ENCODE data around the gene TAP1. TPM values are rescaled to one million over a fixed set of nuclear protein-coding genes. Genes with fewer than 3 reads are reported as not detected.

The TAP1 gene
- total and polyA plus RNA-seq, 2 of the 4 experiments (the other 2 are of a cell fraction): 20.1 to 27.6 TPM

DNA sequence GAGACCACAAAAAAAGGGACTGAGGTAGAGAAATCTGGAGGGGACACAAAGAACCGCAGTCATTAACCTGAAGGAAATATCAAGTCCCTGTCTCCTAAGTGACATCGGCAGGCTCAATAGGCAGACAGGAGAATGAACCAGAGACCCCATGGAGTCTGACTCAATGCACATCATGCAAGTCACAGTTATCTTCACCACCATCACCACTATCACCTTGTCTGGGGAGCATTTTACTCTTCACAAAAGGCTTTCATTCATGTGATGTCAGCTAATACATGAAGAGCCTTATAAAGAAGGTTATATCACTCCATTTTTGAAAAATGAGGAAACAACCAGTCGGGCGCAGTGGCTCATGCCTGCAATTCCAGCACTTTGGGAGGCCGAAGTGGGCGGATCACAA, 4.4 kb downstream of the TAP1 start:
- no TSS peak for BruUV-seq (replicated peaks)
- peaks cover 4% of the 10 kb centered on the region for H3K4me1 ChIP-seq (ENCODE audit: control insufficient read depth, insufficient read depth, low read length)
- H3K14ac ChIP-seq (replicated peaks; ENCODE audit: low read depth, low read length): no peak overlapping the region
- CTCF ChIA-PET: no interaction called here
- no peaks in the 10 kb centered on the region for H3K27me3 ChIP-seq (ENCODE audit: control insufficient read depth, insufficient read depth, low read length)
- TF ChIP-seq BHLHE40 (IDR thresholded peaks at IDR 0.05; ENCODE audit: low read depth, low read length): no peak
- no peak for TF ChIP-seq RCOR1 (IDR thresholded peaks at IDR 0.05; ENCODE audit: insufficient replicate concordance, low read length)
- TF ChIP-seq, protein P1, sequence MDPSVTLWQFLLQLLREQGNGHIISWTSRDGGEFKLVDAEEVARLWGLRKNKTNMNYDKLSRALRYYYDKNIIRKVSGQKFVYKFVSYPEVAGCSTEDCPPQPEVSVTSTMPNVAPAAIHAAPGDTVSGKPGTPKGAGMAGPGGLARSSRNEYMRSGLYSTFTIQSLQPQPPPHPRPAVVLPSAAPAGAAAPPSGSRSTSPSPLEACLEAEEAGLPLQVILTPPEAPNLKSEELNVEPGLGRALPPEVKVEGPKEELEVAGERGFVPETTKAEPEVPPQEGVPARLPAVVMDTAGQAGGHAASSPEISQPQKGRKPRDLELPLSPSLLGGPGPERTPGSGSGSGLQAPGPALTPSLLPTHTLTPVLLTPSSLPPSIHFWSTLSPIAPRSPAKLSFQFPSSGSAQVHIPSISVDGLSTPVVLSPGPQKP (IDR thresholded peaks at IDR 0.05; ENCODE audit: borderline replicate concordance, low read depth, low read length): no peak
- no peak for TF ChIP-seq MXI1 (IDR thresholded peaks at IDR 0.05; ENCODE audit: borderline replicate concordance, low read depth, low read length)
- TF ChIP-seq MAFK (IDR thresholded peaks at IDR 0.05; ENCODE audit: low read depth, low read length): no peak
- no peak for TF ChIP-seq RAD21 (IDR thresholded peaks at IDR 0.05; ENCODE audit: low read length)
- TF ChIP-seq SMC3 (IDR thresholded peaks at IDR 0.05; ENCODE audit: low read depth, low read length): no peak
- TF ChIP-seq POLR2A (IDR thresholded peaks at IDR 0.05; ENCODE audit: low read depth, low read length): no peak
- no peak for TF ChIP-seq NFE2L2 (IDR thresholded peaks at IDR 0.05; ENCODE audit: low read depth, low read length)
- TF ChIP-seq, protein P2, sequence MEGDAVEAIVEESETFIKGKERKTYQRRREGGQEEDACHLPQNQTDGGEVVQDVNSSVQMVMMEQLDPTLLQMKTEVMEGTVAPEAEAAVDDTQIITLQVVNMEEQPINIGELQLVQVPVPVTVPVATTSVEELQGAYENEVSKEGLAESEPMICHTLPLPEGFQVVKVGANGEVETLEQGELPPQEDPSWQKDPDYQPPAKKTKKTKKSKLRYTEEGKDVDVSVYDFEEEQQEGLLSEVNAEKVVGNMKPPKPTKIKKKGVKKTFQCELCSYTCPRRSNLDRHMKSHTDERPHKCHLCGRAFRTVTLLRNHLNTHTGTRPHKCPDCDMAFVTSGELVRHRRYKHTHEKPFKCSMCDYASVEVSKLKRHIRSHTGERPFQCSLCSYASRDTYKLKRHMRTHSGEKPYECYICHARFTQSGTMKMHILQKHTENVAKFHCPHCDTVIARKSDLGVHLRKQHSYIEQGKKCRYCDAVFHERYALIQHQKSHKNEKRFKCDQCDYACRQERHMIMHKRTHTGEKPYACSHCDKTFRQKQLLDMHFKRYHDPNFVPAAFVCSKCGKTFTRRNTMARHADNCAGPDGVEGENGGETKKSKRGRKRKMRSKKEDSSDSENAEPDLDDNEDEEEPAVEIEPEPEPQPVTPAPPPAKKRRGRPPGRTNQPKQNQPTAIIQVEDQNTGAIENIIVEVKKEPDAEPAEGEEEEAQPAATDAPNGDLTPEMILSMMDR (conservative IDR thresholded peaks at IDR 0.05; ENCODE audit: low read depth, low read length): no peak
- TF ChIP-seq CEBPB (IDR thresholded peaks at IDR 0.05; ENCODE audit: low read depth, low read length): no peak
- no peak for TF ChIP-seq MAZ (IDR thresholded peaks at IDR 0.05; ENCODE audit: borderline replicate concordance, low read depth, low read length)
- TF ChIP-seq RFX5 (IDR thresholded peaks at IDR 0.05; ENCODE audit: low read depth, low read length): no peak
- TF ChIP-seq FOS (IDR thresholded peaks at IDR 0.05; ENCODE audit: low read depth, low read length): no peak
- TF ChIP-seq, protein P3, sequence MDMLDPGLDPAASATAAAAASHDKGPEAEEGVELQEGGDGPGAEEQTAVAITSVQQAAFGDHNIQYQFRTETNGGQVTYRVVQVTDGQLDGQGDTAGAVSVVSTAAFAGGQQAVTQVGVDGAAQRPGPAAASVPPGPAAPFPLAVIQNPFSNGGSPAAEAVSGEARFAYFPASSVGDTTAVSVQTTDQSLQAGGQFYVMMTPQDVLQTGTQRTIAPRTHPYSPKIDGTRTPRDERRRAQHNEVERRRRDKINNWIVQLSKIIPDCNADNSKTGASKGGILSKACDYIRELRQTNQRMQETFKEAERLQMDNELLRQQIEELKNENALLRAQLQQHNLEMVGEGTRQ (IDR thresholded peaks at IDR 0.05; ENCODE audit: low read depth, low read length): no peak
- TF ChIP-seq CHD1 (IDR thresholded peaks at IDR 0.05; ENCODE audit: low read depth, low read length): no peak
- no peak overlapping the region for H3K9ac ChIP-seq (ENCODE audit: low read depth, low read length)
- H2BK5ac ChIP-seq (ENCODE audit: low read depth, low read length, poor library complexity, severe bottlenecking): no peak overlapping the region
- ATAC-seq (ENCODE audit: low read depth): no peak
- DNase-seq: no peak
- H3K4me3 ChIP-seq (ENCODE audit: insufficient read depth, low read depth, low read length): no peak overlapping the region
- no peak overlapping the region for H2BK20ac ChIP-seq (ENCODE audit: low read depth, low read length)
- in situ Hi-C loops (cut with MboI; ENCODE audit: low sequenced_read_pairs): no loop called here
- no peak overlapping the region for H3K23ac ChIP-seq (ENCODE audit: low read depth, low read length)
- dilution Hi-C loops (cut with HindIII; ENCODE audit: low sequenced_read_pairs, unreplicated experiment): no loop called here
- H4K8ac ChIP-seq (ENCODE audit: low read depth in 2 of 2, low read length in 2 of 2): no peak overlapping the region
- peaks cover 21% of the 10 kb centered on the region for H3K9me1 ChIP-seq (ENCODE audit: insufficient read depth, low read length)
- no peak overlapping the region for H2BK15ac ChIP-seq (ENCODE audit: low read depth, low read length)
- H3K4ac ChIP-seq (ENCODE audit: low read depth, low read length): no peak overlapping the region
- POLR2A ChIA-PET (ENCODE audit: unreplicated experiment): interaction anchor here (0.7 kb wide), 1 partner anchor 9 kb away, joined by 7 read pairs; no protein-coding TSS in a partner anchor
- peaks cover 8 to 40% of the 10 kb centered on the region in 2 experiments for H3K79me1 ChIP-seq (ENCODE audit: low read depth in 1 of 2, low read length in 2 of 2)
- no peak overlapping the region for H2AK5ac ChIP-seq (ENCODE audit: low read depth, low read length)
- no peak overlapping the region for H3K4me2 ChIP-seq (ENCODE audit: low read depth, low read length)
- no peaks in the 10 kb centered on the region for H3K9me3 ChIP-seq (ENCODE audit: control insufficient read depth, insufficient read depth, low read length)
- no peak overlapping the region for H4K5ac ChIP-seq (ENCODE audit: low read depth, low read length)
- no peak overlapping the region for H2AFZ ChIP-seq (replicated peaks; ENCODE audit: low read length, poor library complexity)
- H3K36me3 ChIP-seq (ENCODE audit: control insufficient read depth, insufficient read depth, low read length): peaks cover 32% of the 10 kb centered on the region
- intact Hi-C loops (cut with micrococcal nuclease): no loop called here
- H2BK120ac ChIP-seq (ENCODE audit: low read depth, low read length): no peak overlapping the region
- WGBS, 2 experiments (ENCODE audit: extremely low coverage in 2 of 2, insufficient read length in 1 of 2): no CpG with 5 or more reads among the region's 6 CpGs
- H4K20me1 ChIP-seq (ENCODE audit: insufficient read depth, low read length): no peaks in the 10 kb centered on the region
- H3K56ac ChIP-seq (ENCODE audit: extremely low read depth, insufficient read depth, low read length): no peak overlapping the region
- H2AK9ac ChIP-seq (replicated peaks; ENCODE audit: low read depth, low read length, poor library complexity): no peak overlapping the region
- H3K27ac ChIP-seq (ENCODE audit: insufficient read depth, low read length): no peak overlapping the region
- H3K18ac ChIP-seq (ENCODE audit: low read depth, low read length): no peak overlapping the region
- H4K91ac ChIP-seq (ENCODE audit: insufficient read depth, low read depth, low read length): no peak overlapping the region
